HUES48 (cell line): ENCODE results near the gene TCEAL8.
A peak's percentile ranks its signal among the peaks of the same experiment; 100 is the strongest.
"Not testable (repeated sequence)": the region's sequence is repeated elsewhere in the genome, so short reads cannot be mapped to it uniquely, and the experiment has no call there.

ENCODE experiments used
- H3K27ac ChIP-seq: one replicate; pipeline ENCODE4 v1.7.0; 2013; ENCODE audit warnings: low read depth, low read length, inconsistent platforms
- H3K27me3 ChIP-seq: 2 replicates; pipeline ENCODE4 v1.6.1; 2013; ENCODE audit warnings: mild to moderate bottlenecking, low read length; ENCODE audit not compliant: control insufficient read depth, insufficient read depth
- H3K36me3 ChIP-seq: 2 replicates; pipeline ENCODE4 v1.6.1; 2013; ENCODE audit warnings: low read length; ENCODE audit not compliant: control insufficient read depth, insufficient read depth
- H3K4me1 ChIP-seq: 2 replicates; pipeline ENCODE4 v1.6.1; 2013; ENCODE audit warnings: mild to moderate bottlenecking, low read length; ENCODE audit not compliant: control insufficient read depth, insufficient read depth
- H3K4me3 ChIP-seq: 2 replicates; pipeline ENCODE4 v1.5.1; 2013; ENCODE audit warnings: mild to moderate bottlenecking, low read depth, low read length
- H3K9ac ChIP-seq: 2 replicates; pipeline ENCODE4 v1.6.1; 2013; ENCODE audit warnings: mild to moderate bottlenecking, low read depth, low read length, moderate library complexity
- H3K9me3 ChIP-seq: 2 replicates; pipeline ENCODE4 v1.6.1; 2013; ENCODE audit warnings: low read length; ENCODE audit not compliant: control insufficient read depth, insufficient read depth

The TCEAL8 gene

GRCh38 chrX:103250977-103251376 is 4.0 kb downstream of the TCEAL8 start:
- H3K9me3 ChIP-seq: no peaks in the 10 kb centered on the region
- H3K4me1 ChIP-seq: peaks cover 14% of the 10 kb centered on the region
- no peak overlapping the region for H3K9ac ChIP-seq
- H3K36me3 ChIP-seq: peaks cover 18% of the 10 kb centered on the region
- H3K27ac ChIP-seq: no peak overlapping the region
- H3K4me3 ChIP-seq: no peak overlapping the region
- H3K27me3 ChIP-seq: no peaks in the 10 kb centered on the region

- peaks cover 18% of the 10 kb centered on the region for H3K36me3 ChIP-seq
- no peak overlapping the region for H3K4me3 ChIP-seq
- peaks cover 8% of the 10 kb centered on the region for H3K4me1 ChIP-seq
- no peaks in the 10 kb centered on the region for H3K27me3 ChIP-seq
- H3K27ac ChIP-seq: no peak overlapping the region
- H3K9ac ChIP-seq: no peak overlapping the region
- no peaks in the 10 kb centered on the region for H3K9me3 ChIP-seq
Observed at GRCh38 chrX:103249805-103250204, 5.2 kb downstream of the TCEAL8 start.

GRCh38 chrX:103248553-103248952 is 6.4 kb downstream of the TCEAL8 start:
- peaks cover 16% of the 10 kb centered on the region for H3K36me3 ChIP-seq
- H3K4me1 ChIP-seq: peaks cover 6% of the 10 kb centered on the region
- no peaks in the 10 kb centered on the region for H3K9me3 ChIP-seq
- H3K4me3 ChIP-seq: no peak overlapping the region
- no peaks in the 10 kb centered on the region for H3K27me3 ChIP-seq
- no peak overlapping the region for H3K27ac ChIP-seq
- no peak overlapping the region for H3K9ac ChIP-seq

GRCh38 chrX:103240155-103240554 is 14.8 kb downstream of the TCEAL8 start:
- no peaks in the 10 kb centered on the region for H3K9me3 ChIP-seq
- H3K36me3 ChIP-seq: no peaks in the 10 kb centered on the region
- H3K4me1 ChIP-seq: no peaks in the 10 kb centered on the region
- H3K27me3 ChIP-seq: peaks cover 10% of the 10 kb centered on the region
- no peak overlapping the region for H3K9ac ChIP-seq
- no peak overlapping the region for H3K27ac ChIP-seq
- no peak overlapping the region for H3K4me3 ChIP-seq

- Histone ChIP-seq H3K4me3 (no peak overlapping the region), H3K4me1 (no peaks in the 10 kb centered on the region), H3K36me3 (no peaks in the 10 kb centered on the region), H3K27ac (no peak overlapping the region), H3K9ac (no peak overlapping the region), H3K9me3 (no peaks in the 10 kb centered on the region), H3K27me3 (peaks cover 4% of the 10 kb centered on the region)
Observed at GRCh38 chrX:103236296-103236695, 18.7 kb downstream of the TCEAL8 start.

- not testable (repeated sequence) for H3K36me3 ChIP-seq, H3K27me3 ChIP-seq, H3K27ac ChIP-seq, H3K4me1 ChIP-seq, H3K4me3 ChIP-seq, H3K9me3 ChIP-seq, H3K9ac ChIP-seq
Observed at GRCh38 chrX:103235608-103236007, 19.3 kb downstream of the TCEAL8 start.

- no peak overlapping the region for H3K4me3 ChIP-seq
- H3K27ac ChIP-seq: no peak overlapping the region
- no peaks in the 10 kb centered on the region for H3K4me1 ChIP-seq
- H3K9me3 ChIP-seq: no peaks in the 10 kb centered on the region
- H3K27me3 ChIP-seq: peaks cover 4% of the 10 kb centered on the region
- no peaks in the 10 kb centered on the region for H3K36me3 ChIP-seq
- no peak overlapping the region for H3K9ac ChIP-seq
Observed at GRCh38 chrX:103234869-103235268, 20.1 kb downstream of the TCEAL8 start.

- no peak overlapping the region for H3K9ac ChIP-seq
Observed at GRCh38 chrX:103233263-103233662, 21.7 kb downstream of the TCEAL8 start.

GRCh38 chrX:103225918-103226317 is 29.0 kb downstream of the TCEAL8 start:
- H3K9ac ChIP-seq, H3K36me3 ChIP-seq, H3K9me3 ChIP-seq, H3K4me3 ChIP-seq, H3K27ac ChIP-seq, H3K4me1 ChIP-seq, H3K27me3 ChIP-seq: not testable (repeated sequence)

More at GRCh38 chrX:103233263-103233662, 21.7 kb downstream of the TCEAL8 start:
- Histone ChIP-seq H3K9me3 (no peaks in the 10 kb centered on the region), H3K27ac (no peak overlapping the region), H3K27me3 (peaks cover 4% of the 10 kb centered on the region), H3K4me1 (no peaks in the 10 kb centered on the region), H3K4me3 (no peak overlapping the region), H3K36me3 (no peaks in the 10 kb centered on the region)

GRCh38 chrX:103220511-103221323 is 34.2 kb downstream of the TCEAL8 start:
- Histone ChIP-seq H3K27ac (no peak overlapping the region), H3K27me3 (peaks cover 12% of the 10 kb centered on the region; the same call in 1 of the 2 replicates), H3K9me3 (no peaks in the 10 kb centered on the region), H3K4me3 (no peak overlapping the region), H3K4me1 (peaks cover 14% of the 10 kb centered on the region; the same call in 1 of the 2 replicates), H3K36me3 (peaks cover 15% of the 10 kb centered on the region), H3K9ac (no peak overlapping the region)

- H3K36me3 ChIP-seq: peaks cover 15% of the 10 kb centered on the region
- H3K4me1 ChIP-seq: peaks cover 17% of the 10 kb centered on the region; the same call in 1 of the 2 replicates
- peak overlapping the region; percentile 91 for H3K9ac ChIP-seq
- peaks cover 9% of the 10 kb centered on the region; the same call in 1 of the 2 replicates for H3K27me3 ChIP-seq
- H3K9me3 ChIP-seq: no peaks in the 10 kb centered on the region
- peak overlapping the region; percentile 86 for H3K4me3 ChIP-seq
- H3K27ac ChIP-seq: peak overlapping the region; percentile 97
Observed at GRCh38 chrX:103215425-103215991, 39.4 kb downstream of the TCEAL8 start.
